Neural progenitor cell (in vitro differentiated cells): ENCODE data around the gene TECTB.

Experiments
- EZH2 ChIP-seq: fragments of 200-600 bp; sonication (generic); IDR thresholded peaks from 2 replicates; pipeline ENCODE4 v1.6.1; 2017; ENCODE audit warnings: antibody characterized with exemption, mild to moderate bottlenecking, moderate library complexity
- TF ChIP-seq, protein P1 (sequence below): fragments of 200-600 bp; sonication (generic); IDR thresholded peaks from 2 replicates; pipeline ENCODE4 v1.5.1; 2017; ENCODE audit warnings: antibody characterized with exemption, mild to moderate bottlenecking

DNA sequence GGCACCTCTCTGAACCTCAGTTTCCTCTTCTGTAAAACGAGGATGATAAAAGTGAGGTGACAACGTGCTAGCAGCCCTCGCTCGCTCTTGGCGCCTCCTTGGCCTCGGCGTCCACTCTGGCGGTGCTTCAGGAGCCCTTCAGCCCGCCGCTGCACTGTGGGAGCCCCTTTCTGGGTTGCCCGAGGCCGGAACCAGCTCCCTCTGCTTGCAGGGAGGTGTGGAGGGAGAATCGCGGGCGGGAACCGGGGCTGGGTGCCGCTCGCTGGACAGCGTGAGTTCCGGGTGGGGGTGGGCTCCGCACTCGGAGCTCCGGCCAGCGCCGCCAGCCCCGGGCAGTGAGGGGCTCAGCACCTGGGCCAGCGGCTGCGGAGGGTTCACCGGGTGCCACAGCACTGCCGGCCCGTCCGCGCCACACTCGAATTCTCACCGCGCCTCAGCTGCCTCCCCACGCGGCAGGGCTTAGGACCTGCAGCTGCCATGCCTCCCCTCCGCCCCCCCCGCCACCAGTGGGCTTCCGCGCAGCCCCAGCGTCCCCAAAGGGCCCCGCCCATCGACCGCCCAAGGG lies 66.4 kb downstream of the TECTB start:
- TF ChIP-seq, protein P1, sequence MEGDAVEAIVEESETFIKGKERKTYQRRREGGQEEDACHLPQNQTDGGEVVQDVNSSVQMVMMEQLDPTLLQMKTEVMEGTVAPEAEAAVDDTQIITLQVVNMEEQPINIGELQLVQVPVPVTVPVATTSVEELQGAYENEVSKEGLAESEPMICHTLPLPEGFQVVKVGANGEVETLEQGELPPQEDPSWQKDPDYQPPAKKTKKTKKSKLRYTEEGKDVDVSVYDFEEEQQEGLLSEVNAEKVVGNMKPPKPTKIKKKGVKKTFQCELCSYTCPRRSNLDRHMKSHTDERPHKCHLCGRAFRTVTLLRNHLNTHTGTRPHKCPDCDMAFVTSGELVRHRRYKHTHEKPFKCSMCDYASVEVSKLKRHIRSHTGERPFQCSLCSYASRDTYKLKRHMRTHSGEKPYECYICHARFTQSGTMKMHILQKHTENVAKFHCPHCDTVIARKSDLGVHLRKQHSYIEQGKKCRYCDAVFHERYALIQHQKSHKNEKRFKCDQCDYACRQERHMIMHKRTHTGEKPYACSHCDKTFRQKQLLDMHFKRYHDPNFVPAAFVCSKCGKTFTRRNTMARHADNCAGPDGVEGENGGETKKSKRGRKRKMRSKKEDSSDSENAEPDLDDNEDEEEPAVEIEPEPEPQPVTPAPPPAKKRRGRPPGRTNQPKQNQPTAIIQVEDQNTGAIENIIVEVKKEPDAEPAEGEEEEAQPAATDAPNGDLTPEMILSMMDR, result no peak
- TF ChIP-seq EZH2, result no peak
